Raji (cell line): ENCODE data around the gene ABCG5.

Experiments
- POLR2A ChIP-seq: IDR thresholded peaks from 2 replicates; pipeline ENCODE4 v1.6.1; 2011; ENCODE audit warnings: low read depth, low read length, control low read depth; ENCODE audit not compliant: insufficient read depth

ABCG5 gene

GRCh38 chr2:43838560-43839267, at the start of gene ABCG5, which contains the start of gene ABCG8:
Gene ABCG5 (minus strand): TSS chr2:43838839. CDS start chr2:43838679, 160 bp downstream.
Gene ABCG8 (plus strand): TSS chr2:43838971. CDS start chr2:43839054, 83 bp downstream.
- no peak for TF ChIP-seq POLR2A

- TF ChIP-seq POLR2A: no peak
These were observed 48.5 kb upstream of the ABCG5 start for GRCh38 chr2:43887176-43887575.

- TF ChIP-seq POLR2A: no peak
These were observed 46.5 kb upstream of the ABCG5 start for GRCh38 chr2:43885132-43885632.

DNA sequence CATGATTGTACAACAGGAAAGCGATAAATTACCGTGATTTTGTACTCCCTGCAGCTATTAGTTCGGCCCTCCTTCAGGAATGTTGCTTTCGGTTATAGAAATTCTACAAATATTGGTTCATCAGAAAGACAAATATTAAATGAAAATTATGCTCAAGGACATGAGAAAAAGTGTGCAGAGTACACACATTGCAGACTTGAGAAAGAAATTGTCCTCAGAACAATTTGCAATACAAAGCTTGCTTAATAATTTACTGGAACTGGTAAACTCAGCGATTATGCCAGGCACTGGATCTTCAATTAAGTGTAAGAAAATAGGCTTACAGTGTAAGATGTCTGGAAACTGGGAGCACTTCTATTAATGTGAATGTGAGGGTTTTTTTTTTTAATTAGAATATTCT, 46.0 kb upstream of the ABCG5 start:
- TF ChIP-seq POLR2A: no peak

GRCh38 chr2:43882312-43882711, 43.7 kb upstream of the ABCG5 start:
- no peak for TF ChIP-seq POLR2A

- TF ChIP-seq POLR2A: no peak
These were observed 42.3 kb upstream of the ABCG5 start for GRCh38 chr2:43880952-43881351.

- TF ChIP-seq POLR2A: no peak
These were observed 41.8 kb upstream of the ABCG5 start for GRCh38 chr2:43880471-43880870.

GRCh38 chr2:43879261-43879660, 40.6 kb upstream of the ABCG5 start:
- no peak for TF ChIP-seq POLR2A

DNA sequence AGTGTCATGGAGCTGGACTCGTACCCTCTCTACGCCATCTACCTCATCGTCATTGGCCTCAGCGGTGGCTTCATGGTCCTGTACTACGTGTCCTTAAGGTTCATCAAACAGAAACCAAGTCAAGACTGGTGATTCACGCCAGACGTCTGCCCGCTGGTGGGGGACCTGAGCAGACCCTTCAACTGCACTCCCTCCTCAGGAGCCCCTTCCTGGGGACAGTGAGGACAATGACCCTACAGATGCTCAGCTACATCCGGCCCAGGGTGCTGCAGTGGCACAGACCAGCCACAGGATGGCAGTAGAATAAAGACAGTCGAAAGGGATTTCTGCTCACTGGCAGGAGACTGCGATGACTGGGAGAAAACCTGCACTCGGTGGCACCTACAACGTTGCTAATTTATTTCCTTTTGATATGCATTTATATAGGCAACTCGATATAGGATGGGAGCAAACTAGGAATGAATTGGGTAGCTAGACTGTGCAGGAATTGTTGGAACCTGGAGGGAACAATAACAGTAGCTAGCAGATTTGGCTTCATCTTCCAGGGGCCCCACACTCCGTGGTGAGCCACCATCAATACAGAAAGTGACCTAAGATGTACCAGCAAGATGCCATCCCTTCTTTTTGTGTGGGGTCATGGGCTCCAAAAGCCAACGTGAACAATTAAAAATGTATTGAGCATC, 39.3 kb upstream of the ABCG5 start:
- TF ChIP-seq POLR2A: no peak

DNA sequence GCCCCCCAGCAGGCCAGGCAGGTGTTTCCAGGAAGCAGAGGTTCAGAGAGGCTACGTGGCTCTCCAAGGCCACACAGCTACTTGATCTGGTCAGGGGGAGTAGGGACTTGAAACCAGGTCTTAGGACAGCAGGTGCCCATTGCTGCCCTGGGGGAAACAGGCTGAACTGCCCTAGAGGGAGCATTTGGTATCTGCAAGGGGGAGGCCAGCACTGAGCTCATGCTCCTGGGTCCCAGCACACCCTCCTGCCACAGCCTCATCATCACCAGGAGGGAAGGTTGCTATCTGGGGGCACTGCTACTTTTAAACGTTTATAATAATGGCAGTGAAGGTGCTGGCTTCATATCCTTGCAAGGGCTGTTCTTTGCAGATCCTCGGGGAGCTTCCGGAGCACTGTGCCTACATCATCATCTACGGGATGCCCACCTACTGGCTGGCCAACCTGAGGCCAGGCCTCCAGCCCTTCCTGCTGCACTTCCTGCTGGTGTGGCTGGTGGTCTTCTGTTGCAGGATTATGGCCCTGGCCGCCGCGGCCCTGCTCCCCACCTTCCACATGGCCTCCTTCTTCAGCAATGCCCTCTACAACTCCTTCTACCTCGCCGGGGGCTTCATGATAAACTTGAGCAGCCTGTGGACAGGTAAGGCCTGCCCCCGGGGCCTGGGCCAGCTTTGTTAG, 36.3 kb upstream of the ABCG5 start:
- TF ChIP-seq POLR2A: no peak

- TF ChIP-seq POLR2A: no peak
These were observed 33.5 kb upstream of the ABCG5 start for GRCh38 chr2:43872151-43872550.

DNA sequence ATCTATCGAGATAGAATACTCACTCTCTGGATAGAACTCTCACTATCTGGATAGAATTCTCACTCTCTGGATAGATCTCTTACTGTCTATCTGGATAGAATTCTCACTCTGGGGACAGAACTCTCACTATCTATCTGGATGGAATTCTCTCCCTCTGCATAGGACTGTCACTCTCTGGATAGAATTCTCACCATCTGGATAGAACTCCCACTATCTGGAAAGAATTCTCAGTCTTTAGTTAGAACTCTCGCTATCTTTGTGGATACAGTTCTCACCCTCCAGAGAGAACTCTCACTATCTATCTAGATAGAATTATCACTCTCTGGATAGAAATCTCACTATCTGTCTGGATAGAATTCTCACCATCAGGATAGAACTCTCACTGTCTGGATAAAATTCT, 16.7 kb upstream of the ABCG5 start:
- TF ChIP-seq POLR2A: no peak

GRCh38 chr2:43854671-43855070, 16.0 kb upstream of the ABCG5 start:
- no peak for TF ChIP-seq POLR2A

DNA sequence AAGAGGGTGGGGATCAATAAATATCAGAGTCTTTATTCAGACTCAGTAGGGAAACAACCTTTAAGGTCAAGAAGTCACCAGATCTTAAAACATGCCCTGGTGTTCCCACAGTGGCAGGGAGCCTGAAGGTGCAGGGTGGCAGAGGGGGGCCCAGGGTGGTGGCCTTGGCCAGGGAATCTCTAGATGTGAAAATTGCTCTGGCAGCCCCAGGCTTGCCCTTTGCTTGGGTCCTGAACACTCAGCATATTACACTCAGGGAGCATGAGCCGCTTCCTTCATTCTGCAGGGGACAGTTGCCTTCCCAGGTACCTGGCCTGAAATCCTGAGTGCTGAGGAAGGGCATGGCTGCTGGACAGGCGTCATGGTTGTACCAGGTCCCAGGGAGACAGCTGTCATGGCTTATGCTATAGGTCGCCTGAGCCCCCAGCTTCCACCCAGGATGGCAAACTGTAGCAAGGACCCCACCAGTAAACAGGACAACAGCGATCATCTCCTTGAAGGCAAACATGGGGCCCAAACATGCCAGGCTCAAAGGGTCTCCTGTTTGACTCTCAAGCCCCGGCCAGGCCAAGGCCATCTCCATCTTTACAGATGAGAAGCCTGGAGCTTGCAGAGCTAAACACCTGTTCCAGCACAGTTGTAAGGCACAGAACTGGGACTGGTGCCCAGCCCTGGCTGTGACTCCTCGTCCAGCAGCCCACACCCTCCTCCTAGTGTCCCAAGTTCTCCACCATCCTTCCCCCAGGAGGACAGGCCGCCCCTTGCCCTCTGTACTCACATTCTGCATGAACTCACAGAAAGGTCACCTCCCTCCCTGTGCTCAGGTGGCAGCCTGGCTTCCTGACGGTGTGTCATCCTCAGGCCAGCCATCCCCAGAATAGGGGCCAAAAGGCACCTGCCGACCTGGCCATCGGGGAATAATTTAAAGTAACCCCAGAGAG, 14.8 kb upstream of the ABCG5 start:
- no peak for TF ChIP-seq POLR2A

- TF ChIP-seq POLR2A: no peak
These were observed 13.6 kb upstream of the ABCG5 start for GRCh38 chr2:43852196-43852730.
